Memory B cell (primary cell): Measurements from ENCODE around the gene ATP11C.
A peak's percentile ranks its signal among the peaks of the same experiment; 100 is the strongest.

Experiments used
- ATAC-seq: fragments of 150-1000 bp; cut with Tn5 transposase; 2 replicates; pipeline ENCODE4 v1.10.0; 2021; ENCODE audit warnings: low read depth, mild to moderate bottlenecking, moderate library complexity
- DNase-seq, 2 donors: peaks; one replicate each; pipeline ENCODE4 v3.0.0; 2022; ENCODE audit warnings: low spot score in 2 of 2
- H3K27ac Mint-ChIP-seq: one replicate; pipeline ENCODE4 v1.8.0; 2022; ENCODE audit warnings: mild to moderate bottlenecking, moderate library complexity, mixed read lengths
- H3K27me3 Mint-ChIP-seq: one replicate; pipeline ENCODE4 v1.8.0; 2022; ENCODE audit warnings: mixed read lengths
- H3K36me3 Mint-ChIP-seq: one replicate; pipeline ENCODE4 v1.8.0; 2022; ENCODE audit warnings: mild to moderate bottlenecking, mixed read lengths
- H3K4me1 Mint-ChIP-seq: one replicate; pipeline ENCODE4 v1.8.0; 2022; ENCODE audit warnings: mixed read lengths
- H3K4me3 Mint-ChIP-seq: one replicate; pipeline ENCODE4 v1.8.0; 2022; ENCODE audit warnings: mild to moderate bottlenecking, moderate library complexity, mixed read lengths
- H3K9me3 Mint-ChIP-seq: one replicate; pipeline ENCODE4 v1.8.0; 2022; ENCODE audit warnings: mixed read lengths

Gene ATP11C

GRCh38 chrX:139905051-139905450, 27.8 kb downstream of the ATP11C start:
- Mint-ChIP-seq H3K4me3 (no peak overlapping the region), H3K4me1 (peaks cover 23% of the 10 kb centered on the region), H3K9me3 (no peaks in the 10 kb centered on the region), H3K36me3 (peaks cover 6% of the 10 kb centered on the region), H3K27ac (no peak overlapping the region), H3K27me3 (no peaks in the 10 kb centered on the region)
- DNase-seq = no peak
- ATAC-seq = no peak

DNA sequence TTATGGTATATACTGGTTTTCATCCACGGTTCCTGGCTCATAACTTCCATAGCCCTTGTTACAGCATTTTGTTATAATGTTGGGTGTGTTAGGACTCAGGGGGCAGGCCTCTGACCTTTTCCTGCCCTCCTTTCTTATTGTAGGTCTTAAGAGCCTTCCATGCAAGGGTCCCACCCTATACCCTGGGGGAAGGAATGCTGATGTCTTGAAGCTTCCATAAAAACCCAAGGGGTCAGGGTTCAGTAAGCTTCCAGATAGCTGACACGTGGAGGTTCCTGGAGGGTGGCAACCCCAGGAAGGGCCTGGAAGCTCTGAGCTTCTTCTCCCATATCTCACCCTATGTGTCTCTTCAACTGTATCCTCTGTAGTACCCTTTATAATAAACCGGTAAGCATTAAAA, 29.6 kb downstream of the ATP11C start:
- Mint-ChIP-seq H3K36me3 (peaks cover 6% of the 10 kb centered on the region), H3K27ac (no peak overlapping the region), H3K4me1 (peaks cover 18% of the 10 kb centered on the region), H3K9me3 (no peaks in the 10 kb centered on the region), H3K27me3 (no peaks in the 10 kb centered on the region), H3K4me3 (no peak overlapping the region)
- ATAC-seq = no peak
- no peak for DNase-seq

- H3K27ac Mint-ChIP-seq = no peak overlapping the region
- H3K36me3 Mint-ChIP-seq = peaks cover 5% of the 10 kb centered on the region
- no peaks in the 10 kb centered on the region for H3K9me3 Mint-ChIP-seq
Measured at GRCh38 chrX:139902559-139902958, 30.3 kb downstream of the ATP11C start.

DNA sequence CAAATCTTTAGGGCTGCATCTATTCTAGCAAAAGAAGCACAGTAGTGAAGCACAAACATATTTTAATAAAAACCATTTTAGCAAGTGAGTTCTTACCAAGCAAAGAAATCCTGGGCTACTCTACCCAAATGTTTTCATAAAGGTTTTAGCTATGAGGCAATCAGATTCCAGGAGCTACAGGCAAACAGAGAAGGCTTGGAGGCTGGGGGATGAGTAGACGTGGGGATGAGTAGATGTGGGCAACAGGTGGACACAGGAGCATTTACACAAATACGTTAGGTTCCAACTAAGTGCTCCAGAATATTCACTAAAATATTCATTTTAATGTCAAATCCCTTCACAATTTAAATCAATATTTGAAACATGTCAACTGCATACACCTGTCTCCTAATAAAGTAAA, 34.5 kb downstream of the ATP11C start:
- Mint-ChIP-seq H3K27me3 (no peaks in the 10 kb centered on the region), H3K4me1 (peaks cover 11% of the 10 kb centered on the region), H3K9me3 (peaks cover 2% of the 10 kb centered on the region), H3K27ac (peak overlapping the region; percentile 68), H3K4me3 (no peak overlapping the region), H3K36me3 (peaks cover 6% of the 10 kb centered on the region)
- DNase-seq (no peak), ATAC-seq (no peak)

More at GRCh38 chrX:139902559-139902958, 30.3 kb downstream of the ATP11C start:
- ATAC-seq (no peak), DNase-seq (no peak)
- Mint-ChIP-seq H3K27me3 (no peaks in the 10 kb centered on the region), H3K4me1 (peaks cover 15% of the 10 kb centered on the region), H3K4me3 (no peak overlapping the region)

DNA sequence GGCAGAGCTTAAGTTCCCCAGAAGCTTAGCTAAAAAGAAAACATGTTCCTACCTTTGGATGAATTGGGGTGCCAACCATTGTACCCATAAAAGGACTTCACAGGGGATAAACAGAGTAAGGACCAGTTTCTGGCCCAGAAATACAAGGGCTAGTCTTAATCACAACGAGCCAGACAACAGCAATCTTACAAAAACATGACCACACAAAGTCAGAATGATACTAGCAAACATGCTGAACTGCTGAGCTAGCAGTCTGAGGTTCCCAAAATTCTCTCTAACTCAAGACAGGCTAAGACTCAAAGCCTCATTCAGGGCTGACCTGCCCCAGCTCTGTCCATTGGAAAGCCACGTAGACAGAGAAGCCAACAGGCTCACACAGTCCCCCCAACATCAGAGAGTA, 40.3 kb downstream of the ATP11C start:
- peaks cover 22% of the 10 kb centered on the region for H3K4me1 Mint-ChIP-seq
- H3K27ac Mint-ChIP-seq = peak overlapping the region; percentile 9
- no peaks in the 10 kb centered on the region for H3K27me3 Mint-ChIP-seq
- DNase-seq = no peak
- H3K36me3 Mint-ChIP-seq = peaks cover 6% of the 10 kb centered on the region
- ATAC-seq = no peak
- no peak overlapping the region for H3K4me3 Mint-ChIP-seq
- peaks cover 2% of the 10 kb centered on the region for H3K9me3 Mint-ChIP-seq

GRCh38 chrX:139890991-139891700, 41.7 kb downstream of the ATP11C start:
- Mint-ChIP-seq H3K36me3 (peaks cover 6% of the 10 kb centered on the region), H3K4me1 (peaks cover 21% of the 10 kb centered on the region), H3K4me3 (no peak overlapping the region), H3K27ac (no peak overlapping the region), H3K9me3 (peaks cover 2% of the 10 kb centered on the region), H3K27me3 (no peaks in the 10 kb centered on the region)
- ATAC-seq = no peak
- no peak for DNase-seq

DNA sequence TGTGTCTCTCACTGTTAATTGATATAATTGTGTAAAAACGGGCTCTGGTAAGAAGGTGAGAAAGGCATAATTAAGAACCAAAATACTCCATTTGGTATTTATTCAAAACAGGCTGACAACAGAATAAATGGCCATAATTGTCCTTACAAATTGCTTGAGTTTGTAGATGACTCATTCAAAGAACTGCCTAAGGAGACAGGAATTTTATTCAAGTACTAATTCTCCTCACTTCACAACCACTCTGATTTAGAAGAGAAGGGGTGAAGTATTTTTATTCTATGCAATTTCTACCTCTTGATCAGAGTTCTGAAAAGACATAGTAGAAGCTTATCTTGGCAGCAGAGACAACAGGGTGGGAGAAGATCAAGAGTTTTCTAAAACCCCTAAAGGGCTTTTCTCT, 43.1 kb downstream of the ATP11C start:
- H3K4me3 Mint-ChIP-seq = no peak overlapping the region
- ATAC-seq (no peak), DNase-seq (no peak)
- peaks cover 7% of the 10 kb centered on the region for H3K36me3 Mint-ChIP-seq
- peaks cover 22% of the 10 kb centered on the region for H3K4me1 Mint-ChIP-seq
- no peaks in the 10 kb centered on the region for H3K27me3 Mint-ChIP-seq
- H3K27ac Mint-ChIP-seq = no peak overlapping the region
- peaks cover 2% of the 10 kb centered on the region for H3K9me3 Mint-ChIP-seq

GRCh38 chrX:139883984-139884383, 48.9 kb downstream of the ATP11C start:
- Mint-ChIP-seq H3K27ac (no peak overlapping the region), H3K27me3 (no peaks in the 10 kb centered on the region), H3K36me3 (peaks cover 10% of the 10 kb centered on the region), H3K4me1 (peaks cover 10% of the 10 kb centered on the region), H3K4me3 (no peak overlapping the region), H3K9me3 (no peaks in the 10 kb centered on the region)
- DNase-seq = no peak
- ATAC-seq = no peak

GRCh38 chrX:139882299-139882698, 50.6 kb downstream of the ATP11C start:
- ATAC-seq (no peak), DNase-seq (no peak)
- Mint-ChIP-seq H3K27ac (no peak overlapping the region), H3K27me3 (no peaks in the 10 kb centered on the region), H3K9me3 (no peaks in the 10 kb centered on the region), H3K4me3 (no peak overlapping the region), H3K4me1 (peaks cover 14% of the 10 kb centered on the region), H3K36me3 (peaks cover 13% of the 10 kb centered on the region)

GRCh38 chrX:139881572-139881971, 51.3 kb downstream of the ATP11C start:
- Mint-ChIP-seq H3K36me3 (peaks cover 13% of the 10 kb centered on the region), H3K9me3 (no peaks in the 10 kb centered on the region), H3K27ac (no peak overlapping the region), H3K4me1 (peaks cover 17% of the 10 kb centered on the region), H3K27me3 (no peaks in the 10 kb centered on the region), H3K4me3 (no peak overlapping the region)
- DNase-seq (no peak), ATAC-seq (no peak)

- Mint-ChIP-seq H3K4me1 (peaks cover 17% of the 10 kb centered on the region), H3K36me3 (peaks cover 13% of the 10 kb centered on the region), H3K27me3 (no peaks in the 10 kb centered on the region), H3K9me3 (no peaks in the 10 kb centered on the region), H3K4me3 (no peak overlapping the region), H3K27ac (no peak overlapping the region)
- ATAC-seq (no peak), DNase-seq (no peak)
Measured at GRCh38 chrX:139881130-139881529, 51.7 kb downstream of the ATP11C start.

DNA sequence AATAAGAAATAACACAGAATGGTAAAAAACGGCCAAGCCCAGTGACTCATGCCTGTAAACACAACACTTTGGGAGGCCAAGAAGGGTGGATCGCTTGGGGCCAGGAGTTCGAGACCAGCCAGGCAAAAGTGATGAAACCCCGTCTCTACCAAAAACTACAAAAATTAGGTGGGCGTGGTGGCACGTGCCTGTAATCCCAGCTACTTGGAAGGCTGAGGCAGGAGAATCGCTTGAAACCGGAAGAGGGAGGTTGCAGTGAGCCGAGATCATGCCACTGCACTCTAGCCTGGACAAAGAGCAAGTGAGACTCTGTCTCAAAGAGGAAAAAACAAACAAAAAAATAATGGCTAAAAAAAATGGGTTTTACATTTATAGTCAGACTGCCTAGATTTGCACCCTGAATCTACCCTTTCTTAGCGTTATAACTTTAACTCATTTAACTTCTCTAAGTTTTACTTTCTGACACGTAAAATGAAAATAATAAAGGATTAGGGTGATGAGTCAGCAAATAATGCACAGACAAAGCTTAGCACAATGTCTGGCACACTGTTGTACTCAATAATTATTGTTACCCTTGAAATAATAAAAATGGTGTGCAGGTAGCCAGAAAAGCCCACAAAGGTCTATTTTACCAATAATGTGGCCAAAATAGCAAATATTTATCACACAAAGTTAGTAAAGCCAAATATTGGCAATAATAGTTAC, 55.0 kb downstream of the ATP11C start:
- Mint-ChIP-seq H3K4me3 (no peak overlapping the region), H3K27ac (no peak overlapping the region), H3K9me3 (no peaks in the 10 kb centered on the region), H3K4me1 (peaks cover 14% of the 10 kb centered on the region), H3K27me3 (no peaks in the 10 kb centered on the region), H3K36me3 (peaks cover 14% of the 10 kb centered on the region)
- DNase-seq = no peak
- ATAC-seq = no peak

GRCh38 chrX:139875841-139876240, 57.0 kb downstream of the ATP11C start:
- ATAC-seq = no peak
- peaks cover 12% of the 10 kb centered on the region for H3K4me1 Mint-ChIP-seq
- H3K27ac Mint-ChIP-seq = peak overlapping the region; percentile 31
- H3K36me3 Mint-ChIP-seq = peaks cover 12% of the 10 kb centered on the region
- no peaks in the 10 kb centered on the region for H3K27me3 Mint-ChIP-seq
- H3K9me3 Mint-ChIP-seq = no peaks in the 10 kb centered on the region
- no peak overlapping the region for H3K4me3 Mint-ChIP-seq
- DNase-seq = no peak

DNA sequence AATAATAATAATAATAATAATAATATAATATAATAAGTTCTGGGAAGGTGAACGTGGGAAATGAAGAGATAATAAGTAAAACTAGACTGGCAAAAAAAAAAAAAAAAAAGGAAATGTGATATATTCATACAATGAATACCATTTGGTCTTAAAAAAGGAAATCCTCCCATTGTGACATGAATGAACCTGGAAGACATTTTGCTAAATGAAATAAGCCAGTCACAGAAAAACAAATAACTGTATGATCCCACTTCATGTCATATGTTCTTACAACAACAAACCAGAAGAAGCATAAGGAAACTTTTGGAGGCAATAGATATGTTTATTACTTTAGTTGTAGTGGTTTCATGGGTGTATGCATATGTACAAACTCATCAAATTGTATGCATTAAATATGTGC, 63.1 kb downstream of the ATP11C start:
- DNase-seq = no peak
- no peak overlapping the region for H3K27ac Mint-ChIP-seq

DNA sequence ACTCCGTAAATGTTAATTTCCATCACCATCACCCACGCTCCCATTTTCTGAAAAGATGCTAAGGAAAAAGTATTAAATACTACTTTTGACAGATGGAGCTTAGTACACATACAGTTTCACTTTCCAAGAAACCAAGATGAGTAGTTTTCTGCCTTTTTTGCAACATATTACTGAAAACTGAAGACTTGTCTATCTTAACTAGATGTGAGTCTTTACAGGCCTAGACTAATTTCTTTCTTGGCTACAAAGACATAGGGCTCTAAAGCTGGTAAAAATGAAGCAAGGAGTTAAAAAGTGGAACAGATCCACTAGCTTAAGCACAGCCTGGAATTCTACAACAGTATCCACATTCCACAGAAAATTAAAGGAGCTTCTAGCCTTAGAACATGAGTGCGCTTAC, 68.2 kb downstream of the ATP11C start:
- H3K9me3 Mint-ChIP-seq = no peaks in the 10 kb centered on the region
- no peak for ATAC-seq
- no peak for DNase-seq
- peaks cover 8% of the 10 kb centered on the region for H3K4me1 Mint-ChIP-seq
- H3K4me3 Mint-ChIP-seq = no peak overlapping the region
- no peak overlapping the region for H3K27ac Mint-ChIP-seq
- peaks cover 9% of the 10 kb centered on the region for H3K36me3 Mint-ChIP-seq
- H3K27me3 Mint-ChIP-seq = no peaks in the 10 kb centered on the region

More for the DNA sequence above, 63.1 kb downstream of the ATP11C start:
- Mint-ChIP-seq H3K36me3 (peaks cover 14% of the 10 kb centered on the region), H3K27me3 (no peaks in the 10 kb centered on the region), H3K4me3 (no peak overlapping the region), H3K4me1 (peaks cover 5% of the 10 kb centered on the region), H3K9me3 (no peaks in the 10 kb centered on the region)
- ATAC-seq = no peak
